Raji (cell line): Measurements from ENCODE around the gene PDGFD.

ENCODE experiments used
- POLR2A ChIP-seq: IDR thresholded peaks from 2 replicates; pipeline ENCODE4 v1.6.1; 2011; ENCODE audit warnings: low read depth, low read length, control low read depth; ENCODE audit not compliant: insufficient read depth

Gene PDGFD

GRCh38 chr11:103863497-103863896 is 300.4 kb downstream of the PDGFD start:
- no peak for TF ChIP-seq POLR2A

GRCh38 chr11:103862802-103863174 is 301.2 kb downstream of the PDGFD start:
- no peak for TF ChIP-seq POLR2A

DNA sequence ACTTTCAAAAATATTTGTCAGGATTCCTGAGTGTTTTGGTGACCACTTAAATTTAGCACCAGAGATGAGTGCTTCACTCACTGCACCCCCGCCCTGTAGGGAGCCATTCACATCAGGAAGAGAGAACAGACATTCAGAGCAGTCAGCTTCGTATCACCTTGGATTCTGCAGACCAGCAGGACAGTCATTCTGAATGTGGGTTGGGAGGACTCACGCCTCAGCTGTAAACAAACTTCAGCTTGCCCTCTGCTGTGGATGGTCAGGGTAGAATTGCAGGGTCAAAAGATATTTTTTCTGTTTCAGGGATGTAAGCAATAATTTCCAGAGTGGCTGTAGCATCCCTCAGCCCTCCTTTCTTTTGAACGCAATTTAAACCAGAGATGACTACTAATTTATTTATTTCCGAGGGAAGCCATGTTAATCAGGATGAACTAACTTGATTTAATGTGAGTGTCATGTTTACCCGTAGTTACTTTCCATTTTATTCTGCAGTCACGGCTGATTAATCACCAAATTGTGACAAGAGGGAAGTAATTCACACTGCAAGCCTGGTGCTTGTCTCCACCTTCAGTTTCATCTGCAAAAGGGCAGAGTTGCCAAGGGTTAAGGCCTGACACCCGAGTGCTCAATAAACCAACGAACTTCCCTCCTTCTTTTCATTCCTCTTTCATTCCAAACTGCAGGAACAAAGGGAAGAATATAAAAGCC is 301.7 kb downstream of the PDGFD start:
- no peak for TF ChIP-seq POLR2A
